NCI-H2171 (cell line): ENCODE results near the gene DPH6.
"Not testable (repeated sequence)": the region's sequence is repeated elsewhere in the genome, so short reads cannot be mapped to it uniquely, and the experiment has no call there.

Experiments used
- DNase-seq: peaks from one replicate; lab custom pipeline; 2025; lab: John Stamatoyannopoulos, UW

The DPH6 gene

DNA sequence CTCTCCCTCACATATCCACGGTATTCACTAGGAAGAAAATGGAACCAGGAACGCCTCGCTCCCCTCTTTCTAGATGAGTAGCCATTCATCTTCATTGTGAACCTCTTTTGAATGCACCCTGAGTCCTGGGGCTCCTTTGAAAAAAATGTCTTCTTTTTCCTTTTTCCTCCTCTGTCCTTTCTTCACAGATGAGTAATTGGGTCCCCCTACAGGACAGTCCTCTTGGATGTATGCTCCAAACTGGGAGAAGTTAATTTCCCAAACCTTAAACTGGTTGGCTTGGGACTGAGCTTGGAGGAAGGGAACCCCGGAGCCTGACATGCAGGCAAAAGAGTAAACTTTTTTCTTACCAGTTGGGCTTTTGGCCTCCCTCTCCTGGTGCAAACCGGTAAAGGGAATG, 108.8 kb downstream of the DPH6 start:
- no peak for DNase-seq

DNA sequence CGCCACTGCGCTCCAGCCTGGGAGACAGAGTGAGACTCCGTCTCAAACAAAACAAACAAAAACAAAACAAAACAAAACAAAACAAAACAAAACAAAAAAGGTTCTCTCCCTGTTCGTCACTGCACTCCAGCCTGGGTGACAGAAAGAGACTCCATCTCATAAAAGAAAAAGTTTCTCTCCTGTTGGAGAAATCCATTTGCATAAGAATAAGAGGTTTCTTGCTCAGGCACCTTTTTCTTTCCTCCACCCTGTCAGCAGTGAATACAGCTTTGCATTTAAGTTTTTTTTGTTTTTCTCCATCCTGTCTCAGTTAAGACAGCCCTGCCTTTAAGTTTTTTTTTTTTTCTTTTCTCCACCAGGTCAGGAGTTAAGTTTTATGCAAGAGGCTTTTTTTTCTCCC, 109.5 kb downstream of the DPH6 start:
- no peak for DNase-seq

DNA sequence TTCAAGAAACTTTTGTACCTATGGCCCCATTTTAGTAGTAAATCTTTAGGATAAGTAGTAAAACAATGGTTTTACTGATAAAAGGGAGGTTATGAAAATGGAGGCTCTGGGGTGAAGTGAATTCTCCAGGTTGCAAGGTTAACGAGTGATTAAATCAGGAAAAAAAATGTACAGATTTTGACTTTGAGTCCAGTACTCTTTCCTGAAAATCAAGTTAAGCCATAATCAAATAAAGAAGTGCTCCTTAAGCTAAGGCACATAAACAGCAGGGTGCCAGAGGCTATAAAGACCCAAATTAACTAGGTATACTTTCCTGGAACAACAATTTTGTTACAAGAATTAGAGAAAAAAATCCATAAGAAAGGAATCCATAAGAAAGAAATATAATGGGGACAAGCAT, 114.7 kb downstream of the DPH6 start:
- no peak for DNase-seq

DNA sequence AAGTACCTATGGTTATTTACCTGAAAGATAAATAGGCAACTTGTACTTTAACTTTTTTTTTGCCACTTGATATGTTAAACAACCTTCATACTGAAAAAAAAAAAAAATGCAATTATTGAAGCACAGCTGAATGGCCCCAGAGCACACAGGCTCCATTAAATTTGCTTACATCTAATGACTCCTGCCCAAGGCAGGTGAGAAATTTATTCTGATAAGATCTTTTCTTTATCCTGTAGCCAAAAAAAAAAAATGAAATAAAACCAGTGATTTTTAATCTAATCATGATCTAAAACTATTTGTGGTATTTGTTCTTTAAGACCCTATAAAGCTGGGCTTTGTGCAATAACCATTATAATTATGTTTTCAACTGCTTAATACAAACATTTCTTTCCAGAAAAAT, 115.7 kb downstream of the DPH6 start:
- DNase-seq = no peak

DNA sequence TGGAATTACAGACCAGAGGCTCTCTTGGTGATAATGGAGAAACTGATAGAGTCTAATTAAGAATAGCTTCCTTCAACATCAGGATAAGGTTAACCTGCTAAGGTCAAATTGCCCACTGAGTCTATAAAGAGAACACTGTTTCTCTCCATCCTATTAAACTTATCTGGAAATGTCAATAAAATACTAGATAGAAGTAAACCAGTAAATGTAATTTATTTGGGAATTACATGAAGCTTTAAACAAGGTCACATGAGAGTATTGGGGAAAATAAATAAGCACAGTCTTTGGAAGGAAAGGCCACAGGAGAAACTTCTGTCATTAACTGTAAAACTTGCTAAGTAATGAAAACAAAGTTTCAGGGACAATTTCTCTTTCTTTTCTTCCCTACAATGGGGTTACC, 118.5 kb downstream of the DPH6 start:
- no peak for DNase-seq

DNA sequence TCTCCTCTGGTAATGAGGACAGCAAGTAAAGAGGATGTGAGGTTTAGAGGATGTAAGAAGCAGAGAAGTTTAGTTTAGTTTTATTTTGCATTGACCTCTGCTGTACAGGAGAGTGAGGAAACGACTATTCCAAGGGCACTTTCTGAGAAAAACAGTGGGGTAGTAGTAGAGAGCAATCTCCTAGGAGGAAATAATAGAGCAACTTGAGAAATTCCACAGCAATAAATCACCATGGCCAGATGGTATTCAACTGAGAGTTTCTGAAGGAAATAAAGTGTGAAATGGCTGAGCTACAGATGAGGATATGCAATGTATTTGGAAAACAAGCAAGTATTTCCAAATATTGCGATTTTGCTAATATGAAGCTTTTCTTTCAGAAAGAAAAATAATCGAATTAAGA, 118.9 kb downstream of the DPH6 start:
- no peak for DNase-seq

DNA sequence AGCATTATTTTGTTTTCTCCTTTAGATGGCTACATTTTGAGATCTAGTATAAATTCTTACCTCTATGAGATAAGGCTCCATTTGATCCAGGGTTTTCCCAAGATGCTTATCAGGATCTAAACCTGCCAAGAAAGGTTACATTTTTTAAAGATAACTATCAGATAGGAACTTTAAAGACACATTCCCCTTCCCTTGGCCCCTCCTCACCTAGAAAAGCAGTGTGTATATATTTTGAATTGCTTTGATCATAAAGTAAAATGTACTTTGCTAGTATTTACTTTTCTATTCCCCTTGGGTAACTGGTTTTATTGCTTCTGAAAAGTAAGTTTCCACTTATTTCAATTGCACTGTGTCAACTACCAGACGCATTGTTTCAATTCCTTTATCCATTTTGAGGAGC, 135.2 kb downstream of the DPH6 start:
- DNase-seq = no peak

DNA sequence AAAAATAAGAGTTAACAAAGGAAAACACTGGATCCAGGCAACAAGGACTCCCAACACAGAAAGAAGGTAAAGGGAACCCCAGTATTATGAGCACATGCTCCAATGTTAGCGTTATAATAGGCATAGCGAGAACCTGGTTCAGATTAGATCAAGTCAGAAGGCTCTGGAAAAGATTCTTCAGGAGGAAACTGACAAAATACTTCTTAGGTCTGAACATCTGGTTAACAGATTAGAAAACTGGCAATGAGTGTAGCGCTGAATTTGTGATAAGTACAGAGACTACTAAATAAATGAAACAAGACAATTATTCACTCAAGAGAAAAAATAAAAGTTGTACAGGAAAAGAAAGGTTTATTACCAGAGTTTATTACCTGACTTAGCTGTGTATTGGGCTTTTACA, 146.1 kb downstream of the DPH6 start:
- DNase-seq = no peak

DNA sequence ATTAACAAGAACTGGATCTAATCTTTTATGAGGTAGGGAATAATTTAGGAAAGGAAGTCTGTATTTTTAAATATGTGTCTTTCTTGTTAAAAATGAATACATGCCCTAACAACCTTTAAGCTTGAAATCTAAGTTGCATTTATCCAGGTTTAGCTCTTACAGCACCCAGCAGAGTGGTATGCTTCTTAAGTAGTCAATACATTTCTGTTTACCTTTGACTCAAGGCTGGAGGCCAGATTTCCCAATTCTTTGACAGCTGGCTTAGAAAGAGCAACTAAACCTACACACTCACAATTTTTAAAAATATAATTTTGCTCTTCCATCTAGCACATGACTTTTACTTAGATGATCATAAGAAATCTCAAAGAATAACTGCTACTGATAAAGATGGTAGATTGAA, 148.9 kb downstream of the DPH6 start:
- DNase-seq = no peak

DNA sequence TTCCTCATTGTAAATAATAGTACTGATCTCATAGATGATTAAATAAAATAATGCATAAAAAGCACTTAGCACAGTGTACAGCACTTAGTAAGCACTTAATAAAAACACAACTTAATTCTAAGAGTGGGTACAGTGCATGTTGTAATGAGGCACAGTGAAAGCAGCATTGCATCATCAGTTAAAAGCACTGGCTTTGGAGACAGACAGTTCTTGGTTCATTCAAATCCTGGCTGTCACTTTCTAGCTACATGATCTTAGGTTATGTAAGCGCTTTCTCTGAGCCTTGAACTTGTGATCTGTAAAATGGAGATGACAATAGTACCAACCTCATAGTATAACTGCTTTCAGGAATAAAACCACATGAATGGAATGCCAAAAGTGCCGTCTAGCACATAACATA, 151.5 kb downstream of the DPH6 start:
- DNase-seq = no peak

DNA sequence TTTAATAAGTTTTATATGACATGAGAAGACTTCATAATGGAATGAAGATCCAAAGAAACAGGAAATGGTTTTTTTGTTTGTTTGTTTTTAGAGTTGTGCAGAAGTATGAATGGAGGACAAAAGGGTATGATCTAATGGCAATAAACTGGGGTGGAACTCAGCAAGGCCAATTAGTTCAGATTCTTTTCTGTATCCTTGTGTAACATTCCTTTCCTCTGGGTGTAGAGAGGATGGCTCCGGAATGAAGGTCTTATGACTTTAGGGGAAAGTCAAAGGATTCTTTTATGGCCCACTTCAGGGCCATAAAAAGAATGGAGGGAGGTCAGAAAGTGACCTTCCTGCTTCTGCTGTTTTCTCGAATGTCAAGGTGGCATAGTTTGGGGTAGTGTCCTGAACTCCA, 152.6 kb downstream of the DPH6 start:
- no peak for DNase-seq

DNA sequence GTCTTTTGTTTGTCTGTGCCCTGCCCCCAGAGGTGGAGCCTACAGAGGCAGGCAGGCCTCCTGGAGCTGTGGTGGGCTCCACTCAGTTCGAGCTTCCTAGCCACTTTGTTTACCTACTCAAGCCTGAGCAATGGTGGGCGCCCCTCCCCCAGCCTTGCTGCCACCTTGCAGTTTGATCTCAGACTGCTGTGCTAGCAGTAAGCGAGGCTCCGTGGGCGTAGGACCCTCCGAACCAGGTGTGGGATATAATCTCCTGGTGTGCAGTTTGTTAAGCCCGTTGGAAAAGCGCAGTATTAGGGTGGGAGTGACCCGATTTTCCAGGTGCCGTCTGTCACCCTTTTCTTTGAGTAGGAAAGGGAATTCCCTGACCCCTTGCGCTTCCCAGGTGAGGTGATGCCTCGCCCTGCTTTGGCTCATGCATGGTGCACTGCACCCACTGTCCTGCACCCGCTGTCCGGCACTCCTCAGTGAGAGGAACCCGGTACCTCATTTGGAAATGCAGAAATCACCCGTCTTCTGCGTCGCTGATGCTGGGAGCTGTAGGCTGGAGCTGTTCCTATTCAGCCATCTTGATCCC, 154.5 kb downstream of the DPH6 start:
- DNase-seq = not testable (repeated sequence)

DNA sequence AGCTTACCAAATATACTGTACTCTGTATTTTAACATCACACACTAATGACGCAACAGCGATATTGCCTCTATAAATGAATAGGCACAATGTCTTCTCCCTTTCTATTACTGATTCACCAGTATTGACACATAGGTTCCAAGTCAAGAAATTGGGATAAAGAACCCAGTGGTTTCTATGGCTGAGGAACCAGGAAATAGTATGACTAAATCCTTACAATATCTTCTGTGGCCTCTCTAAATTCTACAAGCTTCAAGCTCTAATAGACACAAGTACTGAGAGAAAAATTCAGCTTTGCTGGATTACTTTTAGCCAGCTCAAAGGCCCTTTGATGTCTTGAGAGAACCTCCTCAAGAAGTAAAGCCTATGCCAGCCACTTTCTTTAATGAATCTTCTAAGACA, 162.5 kb downstream of the DPH6 start:
- DNase-seq = no peak

DNA sequence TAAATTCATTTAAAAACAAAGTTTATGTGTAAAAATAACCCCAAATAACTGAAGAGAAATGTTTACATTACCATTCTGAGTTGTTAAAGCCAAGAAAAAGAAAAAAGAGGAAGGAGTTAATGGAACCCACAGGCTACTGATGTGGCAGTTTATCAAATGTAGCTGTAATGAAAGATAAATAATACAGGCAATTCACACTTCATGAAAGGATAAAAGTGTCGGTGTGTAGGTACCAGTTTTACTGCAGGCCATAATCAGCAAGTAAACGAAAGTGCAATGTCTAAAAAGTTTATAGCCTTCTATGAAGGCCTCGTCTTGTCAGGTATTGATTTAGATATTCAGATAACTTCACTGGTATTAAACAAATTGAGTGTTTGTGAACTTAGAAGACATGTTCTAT, 164.6 kb downstream of the DPH6 start:
- DNase-seq = no peak

DNA sequence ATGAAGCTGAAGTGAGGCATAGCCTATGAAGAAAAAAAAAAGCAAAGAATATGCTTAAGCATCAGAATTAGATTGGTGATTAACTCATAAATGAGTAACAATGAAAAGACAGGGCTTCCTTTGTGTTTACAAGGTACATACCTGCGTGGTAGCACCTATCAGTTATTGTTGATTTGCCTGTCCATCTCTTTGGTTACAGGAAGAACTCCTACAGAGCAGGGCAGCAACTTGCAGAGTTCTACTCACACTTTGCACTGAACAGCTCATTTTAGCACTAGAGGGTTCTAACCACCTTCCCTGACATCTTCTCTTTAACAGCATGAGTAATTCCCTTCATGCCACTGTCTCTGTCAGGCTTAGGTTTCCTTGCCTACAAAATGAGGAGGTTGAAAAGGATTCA, 166.0 kb downstream of the DPH6 start:
- no peak for DNase-seq

DNA sequence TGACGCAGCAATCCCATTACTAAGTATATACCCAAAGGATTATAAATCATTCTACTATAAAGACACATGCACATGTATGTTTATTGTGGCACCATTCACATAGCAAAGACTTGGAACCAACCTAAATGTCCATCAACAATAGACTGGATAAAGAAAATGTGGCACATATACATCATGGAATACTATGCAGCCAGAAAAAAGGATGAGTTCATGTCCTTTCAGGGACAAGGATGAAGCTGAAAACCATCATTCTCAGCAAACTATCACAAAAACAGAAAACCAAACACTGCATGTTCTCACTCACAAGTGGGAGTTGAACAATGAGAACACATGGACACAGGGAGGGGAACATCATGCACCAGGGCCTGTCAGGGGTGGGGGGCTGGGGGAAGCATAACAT, 167.5 kb downstream of the DPH6 start:
- DNase-seq = not testable (repeated sequence)

DNA sequence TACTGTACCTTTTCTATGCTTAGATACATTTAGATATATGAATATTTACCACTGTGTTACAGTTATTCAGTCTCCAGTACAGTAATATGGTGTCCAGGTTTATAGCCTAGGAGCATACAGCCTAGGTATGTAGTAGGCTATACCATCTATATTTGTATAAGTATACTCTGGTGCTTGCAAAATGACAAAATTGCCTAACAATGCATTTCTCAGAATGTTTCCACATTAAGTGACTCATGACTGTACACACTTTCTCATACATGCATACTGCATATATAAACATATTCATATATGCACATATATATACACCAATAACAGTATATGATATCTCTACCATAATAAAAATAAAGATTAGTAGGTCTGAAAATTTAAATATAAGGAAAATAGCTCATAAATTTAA, 169.3 kb downstream of the DPH6 start:
- DNase-seq = no peak

DNA sequence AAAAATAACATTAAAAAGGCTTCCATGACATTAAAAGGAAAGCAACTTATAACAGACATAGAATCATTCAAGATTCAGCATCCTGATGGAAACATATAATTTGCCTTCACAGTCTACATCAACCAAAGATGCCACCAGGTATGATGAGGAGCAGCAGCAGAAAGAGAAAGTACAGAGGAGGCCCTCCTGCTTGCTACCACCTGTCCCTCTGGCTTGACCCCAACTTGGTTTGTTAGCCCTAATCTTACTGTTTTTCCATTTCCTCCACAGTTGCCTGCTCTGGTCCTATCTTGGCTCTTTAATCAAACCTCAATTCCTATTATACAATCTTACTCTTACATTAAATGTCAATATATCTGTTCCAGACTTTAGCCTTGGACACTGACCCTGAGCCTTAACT, 171.3 kb downstream of the DPH6 start:
- no peak for DNase-seq

DNA sequence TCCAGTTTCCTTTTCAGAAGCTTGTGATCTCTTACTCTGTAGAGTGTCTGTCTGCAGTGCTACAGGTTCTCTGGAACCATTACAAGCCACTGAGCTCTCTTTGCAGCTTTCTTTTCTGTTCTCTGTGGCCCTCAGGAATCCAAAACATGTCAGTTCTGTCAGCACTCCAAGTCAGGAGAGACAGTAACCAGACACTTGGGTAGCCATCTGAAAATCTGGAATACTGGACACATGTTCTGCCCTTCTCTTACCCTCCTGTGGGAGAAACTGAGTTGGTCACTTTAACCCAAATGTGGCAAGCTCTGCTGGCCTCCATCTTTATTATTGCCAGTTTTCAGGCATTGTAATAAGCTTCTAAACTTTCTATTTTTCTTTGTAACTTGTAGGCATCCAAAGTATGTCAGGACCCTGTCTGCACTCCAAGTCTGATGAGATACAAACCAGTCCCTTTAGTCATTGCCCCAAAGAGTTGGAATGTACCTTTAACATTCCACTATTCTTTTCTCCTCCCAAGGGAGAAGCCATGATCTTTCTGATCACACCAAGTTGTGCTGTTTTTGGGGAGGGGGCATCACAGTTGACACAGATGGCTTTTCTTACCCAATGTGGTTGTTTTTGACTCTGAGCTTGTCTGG, 183.7 kb downstream of the DPH6 start:
- no peak for DNase-seq

DNA sequence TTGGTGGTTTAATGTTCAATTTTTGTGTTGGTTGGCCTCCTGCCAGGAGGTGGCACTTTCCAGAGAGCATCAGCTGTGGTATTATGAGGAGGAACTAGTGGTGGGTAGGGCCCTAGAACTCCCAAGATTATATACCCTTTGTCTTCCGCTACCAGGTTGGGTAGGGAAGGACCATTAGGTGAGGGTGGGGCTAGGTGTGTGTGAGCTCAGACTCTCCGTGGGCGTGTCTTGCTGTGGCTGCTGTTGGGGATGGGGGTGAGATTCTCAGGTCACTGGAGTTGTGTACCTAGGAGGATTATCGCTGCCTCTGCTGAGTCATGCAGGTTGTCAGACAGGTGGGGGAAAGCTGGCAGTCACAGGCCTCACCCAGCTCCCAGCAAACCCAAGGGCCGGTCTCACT, 187.1 kb downstream of the DPH6 start:
- DNase-seq = no peak

DNA sequence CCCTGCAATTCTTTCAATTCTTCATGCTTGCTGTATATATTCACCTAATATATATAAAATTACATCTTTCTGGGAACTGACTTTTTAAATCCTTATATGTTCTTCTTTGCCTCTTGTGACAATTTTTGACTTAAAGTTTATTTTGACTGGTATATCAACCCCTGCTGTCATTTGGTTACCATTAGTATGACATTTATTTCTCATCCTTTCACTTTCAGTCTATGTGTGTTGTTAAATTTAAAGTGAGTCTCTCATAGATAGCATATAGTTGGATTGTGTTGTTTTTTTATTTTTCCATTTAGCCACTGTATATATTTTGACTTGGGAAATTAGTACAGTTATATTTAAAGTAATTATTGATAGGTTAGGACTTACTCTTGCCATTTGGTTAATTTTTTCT, 194.9 kb downstream of the DPH6 start:
- DNase-seq = no peak

DNA sequence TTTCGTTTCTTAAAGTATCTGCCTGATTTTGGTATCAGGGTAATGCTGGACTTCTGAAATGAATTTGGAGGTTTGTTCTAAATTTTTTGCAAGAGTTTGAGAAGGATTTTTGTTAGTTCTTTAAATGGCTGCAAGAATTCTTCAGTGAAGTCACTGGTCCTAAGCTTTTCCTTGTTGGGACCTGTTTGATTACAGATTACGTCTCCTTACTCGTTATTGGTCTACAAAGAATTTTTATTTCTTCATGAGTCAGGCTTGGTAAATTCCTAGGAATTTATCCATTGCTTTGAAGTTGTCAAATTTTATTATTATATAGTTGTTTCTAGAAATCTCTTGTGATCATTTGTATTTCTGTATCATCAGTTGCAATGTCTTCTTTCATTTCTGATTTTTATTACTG, 196.0 kb downstream of the DPH6 start:
- no peak for DNase-seq

DNA sequence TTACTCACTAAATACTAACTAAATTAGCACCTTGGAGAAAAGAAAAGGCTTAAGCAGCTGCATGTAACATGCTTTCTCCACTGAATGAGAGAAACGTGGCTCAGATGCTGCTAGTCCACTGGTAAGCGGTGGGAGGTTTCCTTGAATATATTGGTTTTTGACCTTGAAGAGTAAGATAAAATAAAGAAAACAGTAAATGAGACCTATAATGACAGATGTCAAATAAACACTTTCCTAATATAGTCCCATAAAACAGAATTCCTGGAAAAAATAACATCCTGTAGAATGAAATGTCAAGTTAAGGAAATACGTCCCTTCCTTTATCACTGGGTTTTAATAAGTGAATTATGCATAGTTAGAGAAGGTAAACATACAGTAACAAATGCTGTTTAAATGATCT, 215.0 kb downstream of the DPH6 start:
- no peak for DNase-seq

DNA sequence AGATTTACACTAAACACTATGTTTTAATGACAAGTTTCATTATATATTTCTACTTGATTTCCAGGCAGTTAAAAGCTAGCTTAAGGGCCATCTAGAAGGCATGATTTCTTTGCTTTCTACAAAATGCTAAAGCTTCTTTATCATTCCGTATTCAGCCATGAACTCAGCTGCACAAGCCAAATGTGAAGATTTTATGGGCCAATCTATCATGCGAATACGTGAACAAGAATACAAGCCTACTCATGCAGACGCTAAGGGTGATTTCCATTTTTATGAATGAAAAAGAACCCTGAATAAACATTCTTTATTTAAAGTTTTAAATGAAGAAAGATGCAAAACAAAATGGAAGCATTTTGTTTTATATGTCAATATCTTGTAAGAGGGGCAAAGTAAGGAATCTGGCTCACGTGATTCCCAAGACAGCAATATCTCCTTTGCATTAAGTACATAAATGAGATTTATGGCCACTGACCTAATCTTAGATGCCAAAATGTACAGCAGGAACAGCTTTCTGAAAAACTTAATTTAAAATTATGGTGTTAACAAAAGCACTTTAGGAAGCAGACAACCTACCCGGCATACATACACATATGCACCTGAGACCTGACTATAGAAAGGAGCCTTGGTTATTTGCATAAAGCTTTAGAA, 215.8 kb downstream of the DPH6 start:
- no peak for DNase-seq
